GM23338 (cell line): ENCODE data around the gene EVC.

Source experiments
- CREB1 ChIP-seq: fragments of 250-450 bp; sonication (Bioruptor Pico); IDR thresholded peaks from 2 replicates; pipeline ENCODE4 v1.5.0; 2020; ENCODE audit warnings: low read depth, mild to moderate bottlenecking, moderate library complexity
- EZH2 ChIP-seq: fragments of 200-600 bp; sonication (generic); IDR thresholded peaks from one replicate; pipeline ENCODE4 v1.8.0; 2017; ENCODE audit warnings: antibody characterized with exemption, mild to moderate bottlenecking, low read depth; ENCODE audit not compliant: unreplicated experiment
- EZH2phosphoT487 ChIP-seq: fragments of 200-600 bp; sonication (generic); IDR thresholded peaks from one replicate; pipeline ENCODE4 v1.8.1; 2018; ENCODE audit warnings: antibody characterized with exemption; ENCODE audit not compliant: unreplicated experiment
- JUNB ChIP-seq: IDR thresholded peaks from one replicate; pipeline ENCODE4 v1.6.1; 2016; ENCODE audit warnings: antibody characterized with exemption; ENCODE audit not compliant: unreplicated experiment
- NANOG ChIP-seq: IDR thresholded peaks from 2 replicates; pipeline ENCODE4 v1.6.1; 2016; ENCODE audit warnings: antibody characterized with exemption, borderline replicate concordance
- POLR2AphosphoS5 ChIP-seq: IDR thresholded peaks from 2 replicates; pipeline ENCODE4 v1.6.1; 2016; ENCODE audit warnings: antibody characterized with exemption, low read depth
- STAT1 ChIP-seq: IDR thresholded peaks from one replicate; pipeline ENCODE4 v1.6.1; 2016; ENCODE audit warnings: antibody characterized with exemption; ENCODE audit not compliant: unreplicated experiment
- ZNF331 ChIP-seq: fragments of 250-450 bp; sonication (Bioruptor Pico); IDR thresholded peaks from 2 replicates; pipeline ENCODE4 v1.5.0; 2020; ENCODE audit warnings: low read depth, mild to moderate bottlenecking, moderate library complexity
- TF ChIP-seq, protein P1 (sequence below), 2 experiments: fragments of 200-600 bp in 1 of 2; sonication (generic) in 1 of 2; conservative IDR thresholded peaks; 2 replicates each; pipeline versions ENCODE4 v1.5.1 to v1.6.1; 2016 to 2017; ENCODE audit warnings: antibody characterized with exemption in 2 of 2, low read depth in 2 of 2, mild to moderate bottlenecking in 2 of 2, moderate library complexity in 1 of 2
- TF ChIP-seq, protein P2 (sequence below): IDR thresholded peaks from 2 replicates; pipeline ENCODE4 v1.6.1; 2016; ENCODE audit warnings: antibody characterized with exemption
- TF ChIP-seq, protein P3 (sequence below): IDR thresholded peaks from one replicate; pipeline ENCODE4 v1.6.1; 2018; ENCODE audit warnings: antibody characterized with exemption; ENCODE audit not compliant: unreplicated experiment

DNA sequence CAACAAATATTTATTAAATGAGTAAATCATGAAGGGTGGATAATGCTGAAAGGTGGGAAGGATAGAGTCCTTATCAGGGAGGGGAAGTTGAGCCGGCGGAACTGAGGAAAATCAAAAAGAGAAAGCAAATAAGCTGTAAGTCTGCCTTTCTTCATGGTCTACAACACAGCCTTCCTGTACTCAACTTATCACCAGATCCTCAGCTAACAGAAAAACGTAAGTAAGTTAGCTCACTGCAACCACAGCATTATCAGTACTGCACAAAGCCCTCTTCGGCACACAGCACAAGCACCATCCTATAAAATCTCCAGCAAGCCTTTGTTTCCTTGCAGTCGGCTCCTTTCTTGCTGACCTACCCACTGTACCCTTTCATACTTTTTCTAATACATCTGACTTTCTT, 111.6 kb downstream of the EVC start:
- TF ChIP-seq, protein P1, sequence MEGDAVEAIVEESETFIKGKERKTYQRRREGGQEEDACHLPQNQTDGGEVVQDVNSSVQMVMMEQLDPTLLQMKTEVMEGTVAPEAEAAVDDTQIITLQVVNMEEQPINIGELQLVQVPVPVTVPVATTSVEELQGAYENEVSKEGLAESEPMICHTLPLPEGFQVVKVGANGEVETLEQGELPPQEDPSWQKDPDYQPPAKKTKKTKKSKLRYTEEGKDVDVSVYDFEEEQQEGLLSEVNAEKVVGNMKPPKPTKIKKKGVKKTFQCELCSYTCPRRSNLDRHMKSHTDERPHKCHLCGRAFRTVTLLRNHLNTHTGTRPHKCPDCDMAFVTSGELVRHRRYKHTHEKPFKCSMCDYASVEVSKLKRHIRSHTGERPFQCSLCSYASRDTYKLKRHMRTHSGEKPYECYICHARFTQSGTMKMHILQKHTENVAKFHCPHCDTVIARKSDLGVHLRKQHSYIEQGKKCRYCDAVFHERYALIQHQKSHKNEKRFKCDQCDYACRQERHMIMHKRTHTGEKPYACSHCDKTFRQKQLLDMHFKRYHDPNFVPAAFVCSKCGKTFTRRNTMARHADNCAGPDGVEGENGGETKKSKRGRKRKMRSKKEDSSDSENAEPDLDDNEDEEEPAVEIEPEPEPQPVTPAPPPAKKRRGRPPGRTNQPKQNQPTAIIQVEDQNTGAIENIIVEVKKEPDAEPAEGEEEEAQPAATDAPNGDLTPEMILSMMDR (conservative IDR thresholded peaks at IDR 0.05; ENCODE audit: low read depth in 2 of 2): no peak
- TF ChIP-seq POLR2AphosphoS5 (no peak), STAT1 (no peak), CREB1 (CRISPR knock-in tag) (no peak), JUNB (no peak), EZH2 (no peak), NANOG (no peak), EZH2phosphoT487 (no peak), ZNF331 (CRISPR knock-in tag) (no peak)
- TF ChIP-seq, protein P2, sequence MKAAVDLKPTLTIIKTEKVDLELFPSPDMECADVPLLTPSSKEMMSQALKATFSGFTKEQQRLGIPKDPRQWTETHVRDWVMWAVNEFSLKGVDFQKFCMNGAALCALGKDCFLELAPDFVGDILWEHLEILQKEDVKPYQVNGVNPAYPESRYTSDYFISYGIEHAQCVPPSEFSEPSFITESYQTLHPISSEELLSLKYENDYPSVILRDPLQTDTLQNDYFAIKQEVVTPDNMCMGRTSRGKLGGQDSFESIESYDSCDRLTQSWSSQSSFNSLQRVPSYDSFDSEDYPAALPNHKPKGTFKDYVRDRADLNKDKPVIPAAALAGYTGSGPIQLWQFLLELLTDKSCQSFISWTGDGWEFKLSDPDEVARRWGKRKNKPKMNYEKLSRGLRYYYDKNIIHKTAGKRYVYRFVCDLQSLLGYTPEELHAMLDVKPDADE: no peak
- TF ChIP-seq, protein P3, sequence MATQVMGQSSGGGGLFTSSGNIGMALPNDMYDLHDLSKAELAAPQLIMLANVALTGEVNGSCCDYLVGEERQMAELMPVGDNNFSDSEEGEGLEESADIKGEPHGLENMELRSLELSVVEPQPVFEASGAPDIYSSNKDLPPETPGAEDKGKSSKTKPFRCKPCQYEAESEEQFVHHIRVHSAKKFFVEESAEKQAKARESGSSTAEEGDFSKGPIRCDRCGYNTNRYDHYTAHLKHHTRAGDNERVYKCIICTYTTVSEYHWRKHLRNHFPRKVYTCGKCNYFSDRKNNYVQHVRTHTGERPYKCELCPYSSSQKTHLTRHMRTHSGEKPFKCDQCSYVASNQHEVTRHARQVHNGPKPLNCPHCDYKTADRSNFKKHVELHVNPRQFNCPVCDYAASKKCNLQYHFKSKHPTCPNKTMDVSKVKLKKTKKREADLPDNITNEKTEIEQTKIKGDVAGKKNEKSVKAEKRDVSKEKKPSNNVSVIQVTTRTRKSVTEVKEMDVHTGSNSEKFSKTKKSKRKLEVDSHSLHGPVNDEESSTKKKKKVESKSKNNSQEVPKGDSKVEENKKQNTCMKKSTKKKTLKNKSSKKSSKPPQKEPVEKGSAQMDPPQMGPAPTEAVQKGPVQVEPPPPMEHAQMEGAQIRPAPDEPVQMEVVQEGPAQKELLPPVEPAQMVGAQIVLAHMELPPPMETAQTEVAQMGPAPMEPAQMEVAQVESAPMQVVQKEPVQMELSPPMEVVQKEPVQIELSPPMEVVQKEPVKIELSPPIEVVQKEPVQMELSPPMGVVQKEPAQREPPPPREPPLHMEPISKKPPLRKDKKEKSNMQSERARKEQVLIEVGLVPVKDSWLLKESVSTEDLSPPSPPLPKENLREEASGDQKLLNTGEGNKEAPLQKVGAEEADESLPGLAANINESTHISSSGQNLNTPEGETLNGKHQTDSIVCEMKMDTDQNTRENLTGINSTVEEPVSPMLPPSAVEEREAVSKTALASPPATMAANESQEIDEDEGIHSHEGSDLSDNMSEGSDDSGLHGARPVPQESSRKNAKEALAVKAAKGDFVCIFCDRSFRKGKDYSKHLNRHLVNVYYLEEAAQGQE: no peak
